Spinal cord (tissue), 10 donors: ENCODE results near the gene SLC8A3. TPM values are rescaled to one million over a fixed set of nuclear protein-coding genes. Genes with fewer than 3 reads are reported as not detected.

Experiments used
- DNase-seq, 6 donors: peaks; one replicate each; pipeline versions ENCODE4 v3.0.0 to v3.0.0-alpha.2; 2013 to 2015; ENCODE audit warnings: low spot score in 6 of 6, low read depth in 4 of 6
- H3K27ac ChIP-seq: one replicate; pipeline ENCODE4 v1.5.1; 2013; ENCODE audit warnings: low read depth, low read length, control low read depth
- H3K27me3 ChIP-seq: one replicate; pipeline ENCODE4 v1.6.1; 2013; ENCODE audit warnings: low read length; ENCODE audit not compliant: control insufficient read depth, insufficient read depth
- H3K36me3 ChIP-seq: one replicate; pipeline ENCODE4 v1.6.1; 2013; ENCODE audit warnings: low read length; ENCODE audit not compliant: control insufficient read depth, insufficient read depth
- H3K4me1 ChIP-seq: one replicate; pipeline ENCODE4 v1.6.1; 2013; ENCODE audit warnings: low read length; ENCODE audit not compliant: control insufficient read depth, insufficient read depth
- H3K4me3 ChIP-seq: one replicate; pipeline ENCODE4 v1.5.1; 2013; ENCODE audit warnings: low read depth, low read length, control low read depth
- H3K9me3 ChIP-seq: one replicate; pipeline ENCODE4 v1.6.1; 2013; ENCODE audit warnings: low read length; ENCODE audit not compliant: control insufficient read depth, insufficient read depth
- WGBS: methylation state at CpG from one replicate; pipeline ENCODE4 v1.1.5; 2013; ENCODE audit warnings: missing lambda C conversion rate; ENCODE audit not compliant: insufficient coverage; 5-methylcytosine and 5-hydroxymethylcytosine counted together
- polyA plus RNA-seq, 2 donors: library from polyadenylated mRNA; unstranded; fragments of 120-200 nt; gene quantifications; one replicate each; pipeline ENCODE4 v1.2.1, GENCODE V29; 2013; ENCODE audit not compliant: insufficient read length in 2 of 2
- total RNA-seq, 2 donors: library from RNA; depleted of rRNA in 1 of 2; stranded (reverse); fragments of 120-200 nt in 1 of 2; fragments of >200 nt in 1 of 2; gene quantifications; one replicate each; pipeline versions ENCODE4 v1.2.3 to v1.2.4, GENCODE V29; 2013 to 2014
- donor health status: healthy.

Gene SLC8A3
- total and polyA plus RNA-seq, 4 donors = 11.1 to 39.9 (median 28.8) TPM

GRCh38 chr14:70011708-70012107, 177.0 kb downstream of the SLC8A3 start:
- Histone ChIP-seq H3K9me3 (no peaks in the 10 kb centered on the region), H3K4me3 (no peak overlapping the region), H3K27ac (no peak overlapping the region), H3K27me3 (no peaks in the 10 kb centered on the region), H3K4me1 (peaks cover 21% of the 10 kb centered on the region), H3K36me3 (peaks cover 17% of the 10 kb centered on the region)
- no peak for DNase-seq
- WGBS = 69% methylated on average over 7 of the region's 7 CpGs

- Histone ChIP-seq H3K36me3 (peaks cover 13% of the 10 kb centered on the region), H3K4me3 (no peak overlapping the region), H3K4me1 (peaks cover 21% of the 10 kb centered on the region), H3K9me3 (no peaks in the 10 kb centered on the region), H3K27me3 (no peaks in the 10 kb centered on the region), H3K27ac (no peak overlapping the region)
- WGBS = 62% methylated on average over 2 of the region's 6 CpGs
- DNase-seq = peak in 1 of 6 donors; percentile 54
Measured at GRCh38 chr14:70011098-70011497, 177.7 kb downstream of the SLC8A3 start.

GRCh38 chr14:70009961-70010360, 178.8 kb downstream of the SLC8A3 start:
- peaks cover 7% of the 10 kb centered on the region for H3K36me3 ChIP-seq
- 64% methylated on average over 8 of the region's 8 CpGs for WGBS
- no peaks in the 10 kb centered on the region for H3K27me3 ChIP-seq
- H3K4me1 ChIP-seq = peaks cover 21% of the 10 kb centered on the region
- no peak overlapping the region for H3K4me3 ChIP-seq
- no peaks in the 10 kb centered on the region for H3K9me3 ChIP-seq
- no peak overlapping the region for H3K27ac ChIP-seq
- no peak for DNase-seq

GRCh38 chr14:70008284-70009262, 180.2 kb downstream of the SLC8A3 start:
- DNase-seq = peak in 4 of 6 donors; percentile 31 to 76 (median 49)
- 21% methylated on average over 5 of the region's 6 CpGs for WGBS
- H3K4me3 ChIP-seq = no peak overlapping the region
- peaks cover 7% of the 10 kb centered on the region for H3K36me3 ChIP-seq
- H3K27me3 ChIP-seq = no peaks in the 10 kb centered on the region
- peaks cover 21% of the 10 kb centered on the region for H3K4me1 ChIP-seq
- peak overlapping the region; percentile 42 for H3K27ac ChIP-seq
- no peaks in the 10 kb centered on the region for H3K9me3 ChIP-seq

GRCh38 chr14:70006699-70007098, 182.1 kb downstream of the SLC8A3 start:
- peaks cover 7% of the 10 kb centered on the region for H3K36me3 ChIP-seq
- no peaks in the 10 kb centered on the region for H3K27me3 ChIP-seq
- no peak overlapping the region for H3K27ac ChIP-seq
- 86% methylated on average over 6 of the region's 6 CpGs for WGBS
- no peak overlapping the region for H3K4me3 ChIP-seq
- no peak for DNase-seq
- peaks cover 21% of the 10 kb centered on the region for H3K4me1 ChIP-seq
- no peaks in the 10 kb centered on the region for H3K9me3 ChIP-seq

- no peak overlapping the region for H3K4me3 ChIP-seq
Measured at GRCh38 chr14:70005281-70005805, 183.4 kb downstream of the SLC8A3 start.

GRCh38 chr14:70004791-70005190, 184.0 kb downstream of the SLC8A3 start:
- H3K4me3 ChIP-seq = no peak overlapping the region
- H3K9me3 ChIP-seq = no peaks in the 10 kb centered on the region
- peaks cover 9% of the 10 kb centered on the region for H3K4me1 ChIP-seq
- H3K27me3 ChIP-seq = no peaks in the 10 kb centered on the region
- H3K36me3 ChIP-seq = no peaks in the 10 kb centered on the region
- H3K27ac ChIP-seq = no peak overlapping the region
- DNase-seq = no peak
- 94% methylated on average over 2 of the region's 2 CpGs for WGBS

More at GRCh38 chr14:70005281-70005805, 183.4 kb downstream of the SLC8A3 start:
- no peaks in the 10 kb centered on the region for H3K36me3 ChIP-seq
- no peak overlapping the region for H3K27ac ChIP-seq
- H3K4me1 ChIP-seq = peaks cover 14% of the 10 kb centered on the region
- H3K27me3 ChIP-seq = no peaks in the 10 kb centered on the region
- 95% methylated on average over 4 of the region's 5 CpGs for whole genome bisulfite sequencing
- H3K9me3 ChIP-seq = no peaks in the 10 kb centered on the region
- DNase-seq = no peak

GRCh38 chr14:70002589-70003346, 186.0 kb downstream of the SLC8A3 start:
- Histone ChIP-seq H3K27ac (no peak overlapping the region), H3K4me3 (no peak overlapping the region), H3K27me3 (no peaks in the 10 kb centered on the region), H3K36me3 (peaks cover 5% of the 10 kb centered on the region), H3K4me1 (peaks cover 6% of the 10 kb centered on the region), H3K9me3 (no peaks in the 10 kb centered on the region)
- WGBS = 91% methylated on average over 3 of the region's 6 CpGs
- DNase-seq = peak in 1 of 6 donors; percentile 11

- WGBS = 100% methylated on average over 2 of the region's 7 CpGs
- Histone ChIP-seq H3K4me1 (peaks cover 6% of the 10 kb centered on the region), H3K9me3 (no peaks in the 10 kb centered on the region), H3K27ac (no peak overlapping the region), H3K4me3 (no peak overlapping the region), H3K27me3 (no peaks in the 10 kb centered on the region), H3K36me3 (peaks cover 5% of the 10 kb centered on the region)
- no peak for DNase-seq
Measured at GRCh38 chr14:70000601-70001000, 188.2 kb downstream of the SLC8A3 start.
